HEK293 (cell line): ENCODE data around the gene CHN2.
"Not testable (repeated sequence)": the region's sequence is repeated elsewhere in the genome, so short reads cannot be mapped to it uniquely, and the experiment has no call there.

ENCODE experiments used
- CTCF ChIA-PET: fragments of 350-600 bp; formaldehyde crosslinking; extraction: SDS; loops from one replicate; lab custom pipeline; 2021; ENCODE audit warnings: antibody characterized with exemption; lab: Yijun Ruan, JAX
- POLR2A ChIA-PET: fragments of 300-600 bp; formaldehyde crosslinking; extraction: SDS; loops from one replicate; lab custom pipeline; 2020; ENCODE audit warnings: antibody characterized with exemption, inconsistent platforms; lab: Yijun Ruan, JAX
- H3K27ac ChIP-seq: fragments of 200-500 bp; sonication (Bioruptor generic); 2 replicates; pipeline ENCODE4 v1.5.1; 2014; ENCODE audit warnings: low read depth, low read length, control low read depth, inconsistent platforms; ENCODE audit errors: extremely low read depth
- H3K36me3 ChIP-seq, 2 experiments: fragments of 200-500 bp in 1 of 2; sonication (Bioruptor generic) in 1 of 2; 1 replicate in 1 of 2; 2 replicates in 1 of 2; pipeline ENCODE4 v1.5.1; 2014 to 2017; ENCODE audit warnings: inconsistent platforms in 2 of 2, low read length in 2 of 2; ENCODE audit not compliant: control insufficient read depth in 2 of 2, insufficient read depth in 1 of 2
- H3K4me1 ChIP-seq: fragments of 200-500 bp; sonication (Bioruptor generic); 2 replicates; pipeline ENCODE4 v1.5.1; 2014; ENCODE audit warnings: mild to moderate bottlenecking, low read length, inconsistent platforms; ENCODE audit not compliant: control insufficient read depth, insufficient read depth
- H3K4me3 ChIP-seq: 2 replicates; pipeline ENCODE4 v1.5.1; 2011; ENCODE audit warnings: low read depth, mild to moderate bottlenecking, control low read depth, low read length, moderate library complexity
- H3K9me3 ChIP-seq: fragments of 200-500 bp; sonication (Bioruptor generic); 2 replicates; pipeline ENCODE4 v1.5.1; 2014; ENCODE audit warnings: low read depth, low read length, inconsistent platforms; ENCODE audit not compliant: control insufficient read depth, insufficient read depth
- BCL6B ChIP-seq: fragments of 450-650 bp; formaldehyde crosslinking; IDR thresholded peaks from 2 replicates; pipeline ENCODE4 v1.5.1; 2017; ENCODE audit warnings: missing biosample characterization, missing genetic modification characterization
- GLI4 ChIP-seq: fragments of 450-650 bp; formaldehyde crosslinking; IDR thresholded peaks from 2 replicates; pipeline ENCODE4 v1.5.1; 2016; ENCODE audit warnings: missing biosample characterization, missing genetic modification characterization
- HOXA7 ChIP-seq: sonication (generic); formaldehyde crosslinking; IDR thresholded peaks from 2 replicates; pipeline ENCODE4 v1.8.1; 2022; ENCODE audit warnings: missing genetic modification reagents, borderline replicate concordance
- ZBTB1 ChIP-seq: fragments of 450-650 bp; formaldehyde crosslinking; IDR thresholded peaks from 2 replicates; pipeline ENCODE4 v1.5.1; 2016; ENCODE audit warnings: missing biosample characterization, missing genetic modification characterization
- ZBTB17 ChIP-seq: fragments of 450-650 bp; formaldehyde crosslinking; IDR thresholded peaks from 2 replicates; pipeline ENCODE4 v1.5.1; 2016; ENCODE audit warnings: missing biosample characterization, missing genetic modification characterization
- ZBTB7A ChIP-seq: fragments of 450-650 bp; formaldehyde crosslinking; IDR thresholded peaks from 2 replicates; pipeline ENCODE4 v1.5.1; 2016; ENCODE audit warnings: low read depth, missing biosample characterization, missing genetic modification characterization
- ZNF114 ChIP-seq: fragments of 450-650 bp; formaldehyde crosslinking; IDR thresholded peaks from 2 replicates; pipeline ENCODE4 v1.5.0; 2017; ENCODE audit warnings: missing biosample characterization, missing genetic modification characterization
- ZNF133 ChIP-seq: fragments of 450-650 bp; formaldehyde crosslinking; IDR thresholded peaks from 2 replicates; pipeline ENCODE4 v1.5.1; 2016; ENCODE audit warnings: missing biosample characterization, missing genetic modification characterization
- ZNF148 ChIP-seq: fragments of 450-650 bp; formaldehyde crosslinking; IDR thresholded peaks from 2 replicates; pipeline ENCODE4 v1.5.0; 2017; ENCODE audit warnings: missing biosample characterization, missing genetic modification characterization, borderline replicate concordance
- ZNF16 ChIP-seq: fragments of 450-650 bp; formaldehyde crosslinking; IDR thresholded peaks from 2 replicates; pipeline ENCODE4 v1.5.1; 2016; ENCODE audit warnings: low read depth, missing biosample characterization, missing genetic modification characterization
- ZNF561 ChIP-seq: fragments of 450-650 bp; IDR thresholded peaks from 2 replicates; pipeline ENCODE4 v1.5.1; 2018; ENCODE audit warnings: missing biosample characterization, missing genetic modification characterization, borderline replicate concordance
- ZNF670 ChIP-seq: fragments of 450-650 bp; formaldehyde crosslinking; IDR thresholded peaks from 2 replicates; pipeline ENCODE4 v1.5.1; 2016; ENCODE audit warnings: missing biosample characterization, missing genetic modification characterization, low read depth
- ZXDB ChIP-seq: fragments of 450-650 bp; formaldehyde crosslinking; IDR thresholded peaks from 2 replicates; pipeline ENCODE4 v1.5.1; 2016; ENCODE audit warnings: missing biosample characterization, missing genetic modification characterization
- TF ChIP-seq, protein P1 (sequence below): fragments of 450-650 bp; formaldehyde crosslinking; IDR thresholded peaks from 2 replicates; pipeline ENCODE4 v1.5.1; 2016; ENCODE audit warnings: missing biosample characterization, missing genetic modification characterization
- TF ChIP-seq, protein P2 (sequence below): fragments of 450-650 bp; formaldehyde crosslinking; IDR thresholded peaks from 2 replicates; pipeline ENCODE4 v1.5.1; 2016; ENCODE audit warnings: missing biosample characterization, missing genetic modification characterization, borderline replicate concordance

CHN2 gene

GRCh38 chr7:29527505-29528108 is 333.0 kb downstream of the CHN2 start:
- H3K9me3 ChIP-seq = no peaks in the 10 kb centered on the region
- no peak overlapping the region for H3K4me3 ChIP-seq
- TF ChIP-seq, protein P1, sequence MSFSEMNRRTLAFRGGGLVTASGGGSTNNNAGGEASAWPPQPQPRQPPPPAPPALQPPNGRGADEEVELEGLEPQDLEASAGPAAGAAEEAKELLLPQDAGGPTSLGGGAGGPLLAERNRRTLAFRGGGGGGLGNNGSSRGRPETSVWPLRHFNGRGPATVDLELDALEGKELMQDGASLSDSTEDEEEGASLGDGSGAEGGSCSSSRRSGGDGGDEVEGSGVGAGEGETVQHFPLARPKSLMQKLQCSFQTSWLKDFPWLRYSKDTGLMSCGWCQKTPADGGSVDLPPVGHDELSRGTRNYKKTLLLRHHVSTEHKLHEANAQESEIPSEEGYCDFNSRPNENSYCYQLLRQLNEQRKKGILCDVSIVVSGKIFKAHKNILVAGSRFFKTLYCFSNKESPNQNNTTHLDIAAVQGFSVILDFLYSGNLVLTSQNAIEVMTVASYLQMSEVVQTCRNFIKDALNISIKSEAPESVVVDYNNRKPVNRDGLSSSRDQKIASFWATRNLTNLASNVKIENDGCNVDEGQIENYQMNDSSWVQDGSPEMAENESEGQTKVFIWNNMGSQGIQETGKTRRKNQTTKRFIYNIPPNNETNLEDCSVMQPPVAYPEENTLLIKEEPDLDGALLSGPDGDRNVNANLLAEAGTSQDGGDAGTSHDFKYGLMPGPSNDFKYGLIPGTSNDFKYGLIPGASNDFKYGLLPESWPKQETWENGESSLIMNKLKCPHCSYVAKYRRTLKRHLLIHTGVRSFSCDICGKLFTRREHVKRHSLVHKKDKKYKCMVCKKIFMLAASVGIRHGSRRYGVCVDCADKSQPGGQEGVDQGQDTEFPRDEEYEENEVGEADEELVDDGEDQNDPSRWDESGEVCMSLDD (tag by site-specific recombination) = no peak
- no peak for TF ChIP-seq ZNF16 (tag by site-specific recombination)
- TF ChIP-seq ZNF114 = no peak
- TF ChIP-seq ZNF133 (tag by site-specific recombination) = no peak
- no peak for TF ChIP-seq ZBTB17 (tag by site-specific recombination)
- TF ChIP-seq, protein P2, sequence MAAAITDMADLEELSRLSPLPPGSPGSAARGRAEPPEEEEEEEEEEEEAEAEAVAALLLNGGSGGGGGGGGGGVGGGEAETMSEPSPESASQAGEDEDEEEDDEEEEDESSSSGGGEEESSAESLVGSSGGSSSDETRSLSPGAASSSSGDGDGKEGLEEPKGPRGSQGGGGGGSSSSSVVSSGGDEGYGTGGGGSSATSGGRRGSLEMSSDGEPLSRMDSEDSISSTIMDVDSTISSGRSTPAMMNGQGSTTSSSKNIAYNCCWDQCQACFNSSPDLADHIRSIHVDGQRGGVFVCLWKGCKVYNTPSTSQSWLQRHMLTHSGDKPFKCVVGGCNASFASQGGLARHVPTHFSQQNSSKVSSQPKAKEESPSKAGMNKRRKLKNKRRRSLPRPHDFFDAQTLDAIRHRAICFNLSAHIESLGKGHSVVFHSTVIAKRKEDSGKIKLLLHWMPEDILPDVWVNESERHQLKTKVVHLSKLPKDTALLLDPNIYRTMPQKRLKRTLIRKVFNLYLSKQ (tag by site-specific recombination) = no peak
- no peak for TF ChIP-seq ZNF561 (tag by site-specific recombination)
- TF ChIP-seq ZBTB1 = no peak
- TF ChIP-seq GLI4 (tag by site-specific recombination) = no peak
- TF ChIP-seq HOXA7 (CRISPR knock-in tag) = no peak
- no peak for TF ChIP-seq ZNF148 (tag by site-specific recombination)
- no peak for TF ChIP-seq ZNF670 (tag by site-specific recombination)
- no peak for TF ChIP-seq ZBTB7A
- TF ChIP-seq ZXDB (tag by site-specific recombination) = no peak
- no peak for TF ChIP-seq BCL6B (tag by site-specific recombination)
- no peaks in the 10 kb centered on the region for H3K36me3 ChIP-seq
- H3K27ac ChIP-seq = no peak overlapping the region
- ChIA-PET POLR2A (no interaction called here), CTCF (interaction anchor here (0.7 kb wide), 1 partner anchor 1212 kb away, joined by 3 read pairs; no protein-coding TSS in a partner anchor)
- H3K4me1 ChIP-seq = no peaks in the 10 kb centered on the region

DNA sequence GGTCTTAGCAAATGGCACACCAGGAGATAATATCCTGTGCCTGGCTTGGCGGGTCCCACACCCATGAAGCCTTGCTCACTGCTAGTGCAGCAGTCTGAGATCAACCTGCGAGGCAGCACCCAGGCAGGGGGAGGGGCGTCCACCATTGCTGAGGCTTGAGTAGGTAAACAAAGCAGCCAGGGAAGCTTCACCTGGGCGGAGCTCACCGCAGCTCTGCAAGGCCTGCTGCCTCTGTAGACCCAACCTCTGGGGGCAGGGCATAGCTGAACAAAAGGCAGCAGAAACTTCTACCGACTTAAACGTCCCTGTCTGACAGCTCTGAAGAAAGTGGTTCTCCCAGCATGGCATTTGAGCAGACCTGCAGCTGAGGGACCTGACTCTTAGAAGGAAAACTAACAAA is 334.0 kb downstream of the CHN2 start:
- H3K4me3 ChIP-seq, H3K4me1 ChIP-seq, H3K27ac ChIP-seq, H3K36me3 ChIP-seq, POLR2A ChIA-PET, H3K9me3 ChIP-seq, CTCF ChIA-PET: not testable (repeated sequence)
